ENCODE results near the gene STX2. TPM values are rescaled to one million over a fixed set of nuclear protein-coding genes. Genes with fewer than 3 reads are reported as not detected.

STX2 gene
- total RNA-seq, 1 donor: 43.8 TPM

- Histone ChIP-seq H3K9me3 (ENCODE audit: low read depth, low read length) (no peaks in the 10 kb centered on the region), H3K79me2 (ENCODE audit: insufficient read depth, low read length) (no peaks in the 10 kb centered on the region), H4K20me1 (ENCODE audit: insufficient read depth, low read length) (no peaks in the 10 kb centered on the region), H2AFZ (ENCODE audit: low read length) (peak overlapping the region; percentile 23), H3K36me3 (ENCODE audit: insufficient read depth, low read length) (no peaks in the 10 kb centered on the region), H3K27ac (ENCODE audit: low read depth, low read length) (no peak overlapping the region), H3K4me2 (ENCODE audit: insufficient read depth, low read length) (peak overlapping the region; percentile 81), H3K4me1 (ENCODE audit: insufficient read depth, low read length) (peaks cover 12% of the 10 kb centered on the region), H3K4me3 (ENCODE audit: insufficient read depth, low read length) (peak overlapping the region; percentile 57), H3K27me3 (ENCODE audit: insufficient read depth, low read length) (no peaks in the 10 kb centered on the region)
- DNase-seq (ENCODE audit: insufficient read length, low spot score, missing footprints): peak; percentile 98
- no peak for TF ChIP-seq CTCF (IDR thresholded peaks at IDR 0.05; ENCODE audit: extremely low read depth, low read depth, low read length)
Measured at GRCh38 chr12:130775953-130776856, 62.8 kb downstream of the STX2 start.

- no peaks in the 10 kb centered on the region for H3K79me2 ChIP-seq (ENCODE audit: insufficient read depth, low read length)
- no peak overlapping the region for H3K27ac ChIP-seq (ENCODE audit: low read depth, low read length)
- H2AFZ ChIP-seq (ENCODE audit: low read length): no peak overlapping the region
- no peaks in the 10 kb centered on the region for H4K20me1 ChIP-seq (ENCODE audit: insufficient read depth, low read length)
- DNase-seq (ENCODE audit: insufficient read length, low spot score, missing footprints): no peak
- H3K9me3 ChIP-seq (ENCODE audit: low read depth, low read length): no peaks in the 10 kb centered on the region
- H3K4me2 ChIP-seq (ENCODE audit: insufficient read depth, low read length): no peak overlapping the region
- no peak overlapping the region for H3K4me3 ChIP-seq (ENCODE audit: insufficient read depth, low read length)
- H3K27me3 ChIP-seq (ENCODE audit: insufficient read depth, low read length): peaks cover 4% of the 10 kb centered on the region
- no peaks in the 10 kb centered on the region for H3K4me1 ChIP-seq (ENCODE audit: insufficient read depth, low read length)
- TF ChIP-seq CTCF (IDR thresholded peaks at IDR 0.05; ENCODE audit: extremely low read depth, low read depth, low read length): no peak
- H3K36me3 ChIP-seq (ENCODE audit: insufficient read depth, low read length): no peaks in the 10 kb centered on the region
Measured at GRCh38 chr12:130770413-130771028, 68.5 kb downstream of the STX2 start.

- Histone ChIP-seq H4K20me1 (ENCODE audit: insufficient read depth, low read length) (no peaks in the 10 kb centered on the region), H3K9me3 (ENCODE audit: low read depth, low read length) (peaks cover 3% of the 10 kb centered on the region), H3K4me3 (ENCODE audit: insufficient read depth, low read length) (no peak overlapping the region), H3K4me1 (ENCODE audit: insufficient read depth, low read length) (no peaks in the 10 kb centered on the region), H3K27ac (ENCODE audit: low read depth, low read length) (no peak overlapping the region), H3K36me3 (ENCODE audit: insufficient read depth, low read length) (no peaks in the 10 kb centered on the region), H2AFZ (ENCODE audit: low read length) (no peak overlapping the region), H3K4me2 (ENCODE audit: insufficient read depth, low read length) (no peak overlapping the region), H3K27me3 (ENCODE audit: insufficient read depth, low read length) (peaks cover 4% of the 10 kb centered on the region), H3K79me2 (ENCODE audit: insufficient read depth, low read length) (no peaks in the 10 kb centered on the region)
- no peak for DNase-seq (ENCODE audit: insufficient read length, low spot score, missing footprints)
- TF ChIP-seq CTCF (IDR thresholded peaks at IDR 0.05; ENCODE audit: extremely low read depth, low read depth, low read length): no peak
Measured at GRCh38 chr12:130768120-130768519, 70.9 kb downstream of the STX2 start.

GRCh38 chr12:130766470-130766869, 72.6 kb downstream of the STX2 start:
- DNase-seq (ENCODE audit: insufficient read length, low spot score, missing footprints): no peak
- H3K4me1 ChIP-seq (ENCODE audit: insufficient read depth, low read length): no peaks in the 10 kb centered on the region
- H4K20me1 ChIP-seq (ENCODE audit: insufficient read depth, low read length): no peaks in the 10 kb centered on the region
- TF ChIP-seq CTCF (IDR thresholded peaks at IDR 0.05; ENCODE audit: extremely low read depth, low read depth, low read length): no peak
- H3K9me3 ChIP-seq (ENCODE audit: low read depth, low read length): peaks cover 3% of the 10 kb centered on the region
- H3K79me2 ChIP-seq (ENCODE audit: insufficient read depth, low read length): no peaks in the 10 kb centered on the region
- H3K4me2 ChIP-seq (ENCODE audit: insufficient read depth, low read length): no peak overlapping the region
- no peak overlapping the region for H3K27ac ChIP-seq (ENCODE audit: low read depth, low read length)
- peaks cover 4% of the 10 kb centered on the region for H3K27me3 ChIP-seq (ENCODE audit: insufficient read depth, low read length)
- no peaks in the 10 kb centered on the region for H3K36me3 ChIP-seq (ENCODE audit: insufficient read depth, low read length)
- H2AFZ ChIP-seq (ENCODE audit: low read length): no peak overlapping the region
- no peak overlapping the region for H3K4me3 ChIP-seq (ENCODE audit: insufficient read depth, low read length)

Data from osteoblast (primary cell).